Measurements from ENCODE around the gene KIAA1671. TPM values are rescaled to one million over a fixed set of nuclear protein-coding genes. Genes with fewer than 3 reads are reported as not detected.

KIAA1671 gene
- total RNA-seq, 1 donor: 10.7 TPM

DNA sequence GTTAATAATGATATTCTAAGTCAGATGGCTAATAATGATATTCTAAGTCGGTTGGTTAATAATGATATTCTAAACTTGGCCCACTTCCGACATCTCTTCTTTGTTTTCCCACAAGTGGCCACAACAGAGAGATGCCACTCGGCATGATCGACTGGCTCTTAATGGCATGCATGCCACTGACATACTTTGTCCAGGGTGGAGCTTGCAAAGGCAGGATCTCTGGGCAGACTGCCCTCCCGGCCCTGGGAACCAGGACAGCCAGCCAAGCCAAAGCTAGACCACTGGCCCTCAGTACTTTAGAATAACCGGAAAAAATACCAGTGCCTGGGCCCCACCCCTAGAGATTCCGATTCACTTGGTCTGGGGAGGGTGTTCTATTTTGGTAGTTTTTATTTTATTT is 78.1 kb downstream of the KIAA1671 start:
- DNase-seq (ENCODE audit: low read depth): no peak
- TF ChIP-seq, protein P1, sequence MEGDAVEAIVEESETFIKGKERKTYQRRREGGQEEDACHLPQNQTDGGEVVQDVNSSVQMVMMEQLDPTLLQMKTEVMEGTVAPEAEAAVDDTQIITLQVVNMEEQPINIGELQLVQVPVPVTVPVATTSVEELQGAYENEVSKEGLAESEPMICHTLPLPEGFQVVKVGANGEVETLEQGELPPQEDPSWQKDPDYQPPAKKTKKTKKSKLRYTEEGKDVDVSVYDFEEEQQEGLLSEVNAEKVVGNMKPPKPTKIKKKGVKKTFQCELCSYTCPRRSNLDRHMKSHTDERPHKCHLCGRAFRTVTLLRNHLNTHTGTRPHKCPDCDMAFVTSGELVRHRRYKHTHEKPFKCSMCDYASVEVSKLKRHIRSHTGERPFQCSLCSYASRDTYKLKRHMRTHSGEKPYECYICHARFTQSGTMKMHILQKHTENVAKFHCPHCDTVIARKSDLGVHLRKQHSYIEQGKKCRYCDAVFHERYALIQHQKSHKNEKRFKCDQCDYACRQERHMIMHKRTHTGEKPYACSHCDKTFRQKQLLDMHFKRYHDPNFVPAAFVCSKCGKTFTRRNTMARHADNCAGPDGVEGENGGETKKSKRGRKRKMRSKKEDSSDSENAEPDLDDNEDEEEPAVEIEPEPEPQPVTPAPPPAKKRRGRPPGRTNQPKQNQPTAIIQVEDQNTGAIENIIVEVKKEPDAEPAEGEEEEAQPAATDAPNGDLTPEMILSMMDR (IDR thresholded peaks at IDR 0.05; ENCODE audit: insufficient read depth, low read length): no peak
- H3K4me3 ChIP-seq (ENCODE audit: low read depth, low read length): no peak overlapping the region

- TF ChIP-seq, protein P1 (IDR thresholded peaks at IDR 0.05; ENCODE audit: insufficient read depth, low read length): no peak
- H3K4me3 ChIP-seq (ENCODE audit: low read depth, low read length): no peak overlapping the region
- DNase-seq (ENCODE audit: low read depth): no peak
Observed at GRCh38 chr22:25032066-25032465, 79.5 kb downstream of the KIAA1671 start.

GRCh38 chr22:25035715-25036114 is 83.2 kb downstream of the KIAA1671 start:
- DNase-seq (ENCODE audit: low read depth): no peak
- TF ChIP-seq, protein P1 (IDR thresholded peaks at IDR 0.05; ENCODE audit: insufficient read depth, low read length): no peak
- H3K4me3 ChIP-seq (ENCODE audit: low read depth, low read length): no peak overlapping the region

- TF ChIP-seq, protein P1 (IDR thresholded peaks at IDR 0.05; ENCODE audit: insufficient read depth, low read length): no peak
- DNase-seq (ENCODE audit: low read depth): no peak
- H3K4me3 ChIP-seq (ENCODE audit: low read depth, low read length): no peak overlapping the region
Observed at GRCh38 chr22:25038239-25038638, 85.7 kb downstream of the KIAA1671 start.

GRCh38 chr22:25038771-25039170 is 86.3 kb downstream of the KIAA1671 start:
- no peak overlapping the region for H3K4me3 ChIP-seq (ENCODE audit: low read depth, low read length)
- no peak for DNase-seq (ENCODE audit: low read depth)
- TF ChIP-seq, protein P1 (IDR thresholded peaks at IDR 0.05; ENCODE audit: insufficient read depth, low read length): no peak

GRCh38 chr22:25039255-25039654 is 86.7 kb downstream of the KIAA1671 start:
- H3K4me3 ChIP-seq (ENCODE audit: low read depth, low read length): no peak overlapping the region
- TF ChIP-seq, protein P1 (IDR thresholded peaks at IDR 0.05; ENCODE audit: insufficient read depth, low read length): no peak
- DNase-seq (ENCODE audit: low read depth): no peak

GRCh38 chr22:25039754-25040153 is 87.2 kb downstream of the KIAA1671 start:
- no peak for DNase-seq (ENCODE audit: low read depth)
- TF ChIP-seq, protein P1 (IDR thresholded peaks at IDR 0.05; ENCODE audit: insufficient read depth, low read length): no peak
- H3K4me3 ChIP-seq (ENCODE audit: low read depth, low read length): no peak overlapping the region

All from fibroblast of the aortic adventitia (primary cell).